Aorta (tissue), 5 donors: ENCODE data around the gene LRRC25. TPM values are rescaled to one million over a fixed set of nuclear protein-coding genes. Genes with fewer than 3 reads are reported as not detected.

Experiments used
- ATAC-seq: fragments of 200-7000 bp; cut with Tn5 transposase; one replicate; pipeline ENCODE4 v1.9.1; 2022; ENCODE audit warnings: moderate library complexity; ENCODE audit not compliant: low FRiP score
- DNase-seq, 2 donors: peaks; one replicate each; pipeline ENCODE4 v3.0.0-alpha.2; 2020
- H3K27ac ChIP-seq, 2 donors: one replicate each; pipeline ENCODE4 v1.5.1; 2013; ENCODE audit warnings: low read length in 2 of 2, mild to moderate bottlenecking in 2 of 2, moderate library complexity in 2 of 2, control low read depth in 1 of 2, inconsistent platforms in 1 of 2, low read depth in 1 of 2
- H3K27me3 ChIP-seq, 2 donors: one replicate each; pipeline ENCODE4 v1.6.1; 2013; ENCODE audit warnings: control low read depth in 1 of 2, low read length in 1 of 2, mild to moderate bottlenecking in 1 of 2, moderate library complexity in 1 of 2; ENCODE audit not compliant: insufficient read depth in 2 of 2, control insufficient read depth in 1 of 2
- H3K36me3 ChIP-seq, 2 donors: one replicate each; pipeline ENCODE4 v1.6.1; 2013; ENCODE audit warnings: control low read depth in 1 of 2, low read length in 1 of 2, mild to moderate bottlenecking in 1 of 2; ENCODE audit not compliant: insufficient read depth in 2 of 2, control insufficient read depth in 1 of 2
- H3K4me1 ChIP-seq, 2 donors: one replicate each; pipeline ENCODE4 v1.6.1; 2013; ENCODE audit warnings: low read length in 2 of 2, control low read depth in 1 of 2, mild to moderate bottlenecking in 1 of 2, moderate library complexity in 1 of 2; ENCODE audit not compliant: insufficient read depth in 2 of 2, control insufficient read depth in 1 of 2
- H3K4me3 ChIP-seq, 2 donors: one replicate each; pipeline ENCODE4 v1.5.1; 2013; ENCODE audit warnings: low read length in 2 of 2, control low read depth in 1 of 2, mild to moderate bottlenecking in 1 of 2
- H3K9me3 ChIP-seq: one replicate; pipeline ENCODE4 v1.6.1; 2013; ENCODE audit warnings: mild to moderate bottlenecking, low read length; ENCODE audit not compliant: control insufficient read depth
- WGBS, 2 donors: extraction: QIAGEN DNeasy Blood & Tissue Kit; methylation state at CpG; one replicate each; pipeline ENCODE4 v1.1.7; 2013; 5-methylcytosine and 5-hydroxymethylcytosine counted together
- intact Hi-C, 2 donors: fragments of 100-400 bp; cut with DNase I; formaldehyde crosslinking; loops; one replicate each; pipeline versions ENCODE4 v1.14.2 to v1.15.0; 2022
- polyA plus RNA-seq, 2 donors: library from polyadenylated mRNA; stranded (reverse); fragments of 200-250 nt; gene quantifications; one replicate each; pipeline ENCODE4 v1.2.3, GENCODE V29; 2013
- total RNA-seq, 2 donors: library from RNA; stranded (reverse); fragmentation: NEBNext Ultra II Directional; extraction: Animal tissue kit (Norgen Biotek cat#: 25700); gene quantifications; one replicate each; pipeline ENCODE4 v1.2.1, GENCODE V29; 2021
- donor health status: healthy with polysubstance abuse.
- donor health status: Bipolar disorder and iron deficiency.
- donor health status: DM: no; HTN: no; CAD: no.
- donor health status: DM: no; HTN: no; CAD: no.
- donor health status: DM: yes; HTN: yes; CAD: no.

LRRC25 gene
- total and polyA plus RNA-seq, 4 donors, result 2.2 to 15.6 (median 7.5) TPM

- 23 to 25% methylated on average over 52 to 67 of the region's 67 CpGs for whole genome bisulfite sequencing, 2 donors
- no peaks in the 10 kb centered on the region for H3K9me3 ChIP-seq
- peak; percentile 91 to 92 for DNase-seq
- intact Hi-C loops, result no loop called here
- H3K27me3 ChIP-seq, result no peaks in the 10 kb centered on the region
- no peaks in the 10 kb centered on the region for H3K4me1 ChIP-seq
- ATAC-seq, result peak; percentile 58
- peak overlapping the region in 1 of 2 donors; percentile 15 for H3K27ac ChIP-seq
- H3K36me3 ChIP-seq, result no peaks in the 10 kb centered on the region
- peak overlapping the region in 1 of 2 donors; percentile 50 for H3K4me3 ChIP-seq
Measured at GRCh38 chr19:18436671-18437490, 39.5 kb upstream of the LRRC25 start.

DNA sequence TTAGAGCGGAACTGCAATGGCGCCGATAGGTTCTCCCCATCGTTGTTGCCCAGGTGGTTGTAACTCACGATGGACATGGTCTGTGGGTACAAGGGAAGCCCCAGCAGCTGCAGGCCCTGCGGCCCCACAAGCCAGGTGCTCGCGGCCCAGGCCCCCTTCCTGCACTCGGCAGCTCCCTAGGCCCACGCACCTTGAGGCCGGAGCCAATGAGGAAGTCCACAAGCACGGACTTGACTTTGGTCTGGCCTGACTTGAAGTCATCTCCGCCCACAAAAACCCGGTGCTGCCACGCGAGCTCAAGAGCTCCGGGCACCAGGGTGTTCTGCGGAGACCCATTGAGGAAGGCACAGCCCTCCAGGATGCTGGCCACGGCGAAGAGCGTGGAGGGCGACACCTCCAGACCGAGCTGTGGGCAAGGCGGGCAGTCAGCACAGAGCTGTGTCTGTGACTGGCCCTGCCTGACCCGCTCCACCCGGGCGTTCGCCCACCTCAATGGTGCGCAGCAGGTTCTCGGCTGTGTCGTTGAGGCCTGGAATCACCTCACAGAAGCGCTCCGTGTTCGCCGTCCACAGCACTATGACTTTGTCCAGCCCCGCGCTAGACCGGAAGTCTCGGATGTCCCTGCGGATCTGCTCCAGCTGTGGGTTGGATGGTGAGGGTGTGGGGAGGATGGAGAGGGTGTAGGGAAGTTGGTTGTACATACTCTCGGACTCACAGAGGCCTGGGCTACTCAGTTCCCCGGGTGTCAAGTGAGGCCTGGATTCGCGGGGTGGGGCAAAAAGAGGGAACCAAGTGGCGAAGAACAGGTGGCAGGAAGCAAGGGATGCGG, 38.6 kb upstream of the LRRC25 start:
- intact Hi-C loops, result no loop called here
- no peaks in the 10 kb centered on the region for H3K4me1 ChIP-seq

GRCh38 chr19:18435178-18435841, 37.9 kb upstream of the LRRC25 start:
- Histone ChIP-seq H3K27me3 (no peaks in the 10 kb centered on the region), H3K9me3 (no peaks in the 10 kb centered on the region), H3K4me3 (no peak overlapping the region), H3K4me1 (no peaks in the 10 kb centered on the region), H3K36me3 (no peaks in the 10 kb centered on the region), H3K27ac (no peak overlapping the region)
- intact Hi-C loops, result no loop called here
- no peak for ATAC-seq
- WGBS, 2 donors, result 94% methylated on average over 49 of the region's 49 CpGs
- no peak for DNase-seq

More for the DNA sequence above, 38.6 kb upstream of the LRRC25 start:
- Histone ChIP-seq H3K36me3 (no peaks in the 10 kb centered on the region), H3K27ac (no peak overlapping the region), H3K27me3 (no peaks in the 10 kb centered on the region), H3K4me3 (no peak overlapping the region), H3K9me3 (no peaks in the 10 kb centered on the region)
- ATAC-seq (no peak), DNase-seq (no peak)
- 86 to 89% methylated on average over 46 of the region's 46 CpGs for WGBS, 2 donors

GRCh38 chr19:18434411-18435175, 37.2 kb upstream of the LRRC25 start:
- Histone ChIP-seq H3K36me3 (no peaks in the 10 kb centered on the region), H3K27ac (no peak overlapping the region), H3K9me3 (no peaks in the 10 kb centered on the region), H3K4me1 (no peaks in the 10 kb centered on the region), H3K4me3 (no peak overlapping the region), H3K27me3 (no peaks in the 10 kb centered on the region)
- 81 to 85% methylated on average over 20 to 21 of the region's 21 CpGs for WGBS, 2 donors
- ATAC-seq (no peak), DNase-seq (no peak)
- intact Hi-C loops, result no loop called here

DNA sequence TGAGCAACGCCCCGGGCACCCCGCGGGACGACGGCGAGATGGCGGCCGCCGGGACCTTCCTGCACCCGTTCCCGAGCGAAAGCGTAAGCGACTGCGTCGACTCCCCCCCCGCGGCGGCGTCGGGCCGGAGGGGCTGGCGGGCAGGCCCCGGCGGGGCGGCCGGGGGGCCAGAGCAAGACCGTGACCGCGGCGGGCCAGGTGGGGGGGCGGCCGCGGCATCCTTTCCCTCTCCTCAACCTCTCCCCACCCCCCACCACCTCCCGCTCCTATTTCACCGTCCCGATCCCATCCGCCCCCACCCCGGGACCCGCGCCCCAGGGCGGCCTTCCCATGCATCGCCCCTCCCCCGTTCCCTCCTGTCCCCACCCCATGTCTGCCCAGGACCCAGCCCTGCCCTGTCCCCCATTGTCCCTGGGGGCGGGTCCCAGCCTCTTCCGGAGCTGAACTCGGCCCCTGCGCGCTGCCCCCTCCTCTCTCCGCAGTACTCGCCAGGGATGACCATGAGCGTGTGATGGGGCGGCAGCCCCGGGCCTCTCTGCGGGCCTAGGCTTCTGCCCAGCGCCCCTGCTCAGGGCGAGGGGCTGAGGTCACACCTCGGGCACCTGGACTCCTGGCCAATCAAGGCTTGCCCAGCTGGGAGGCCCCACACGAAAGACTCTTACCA, 36.4 kb upstream of the LRRC25 start:
- WGBS, 2 donors, result 6 to 9% methylated on average over 29 to 60 of the region's 60 CpGs
- no peak overlapping the region for H3K27ac ChIP-seq
- no peaks in the 10 kb centered on the region for H3K27me3 ChIP-seq
- no peak for DNase-seq
- H3K4me1 ChIP-seq, result no peaks in the 10 kb centered on the region
- peak overlapping the region in 1 of 2 donors; percentile 11 for H3K4me3 ChIP-seq
- intact Hi-C loops, result no loop called here
- no peak for ATAC-seq
- no peaks in the 10 kb centered on the region for H3K9me3 ChIP-seq
- no peaks in the 10 kb centered on the region for H3K36me3 ChIP-seq

DNA sequence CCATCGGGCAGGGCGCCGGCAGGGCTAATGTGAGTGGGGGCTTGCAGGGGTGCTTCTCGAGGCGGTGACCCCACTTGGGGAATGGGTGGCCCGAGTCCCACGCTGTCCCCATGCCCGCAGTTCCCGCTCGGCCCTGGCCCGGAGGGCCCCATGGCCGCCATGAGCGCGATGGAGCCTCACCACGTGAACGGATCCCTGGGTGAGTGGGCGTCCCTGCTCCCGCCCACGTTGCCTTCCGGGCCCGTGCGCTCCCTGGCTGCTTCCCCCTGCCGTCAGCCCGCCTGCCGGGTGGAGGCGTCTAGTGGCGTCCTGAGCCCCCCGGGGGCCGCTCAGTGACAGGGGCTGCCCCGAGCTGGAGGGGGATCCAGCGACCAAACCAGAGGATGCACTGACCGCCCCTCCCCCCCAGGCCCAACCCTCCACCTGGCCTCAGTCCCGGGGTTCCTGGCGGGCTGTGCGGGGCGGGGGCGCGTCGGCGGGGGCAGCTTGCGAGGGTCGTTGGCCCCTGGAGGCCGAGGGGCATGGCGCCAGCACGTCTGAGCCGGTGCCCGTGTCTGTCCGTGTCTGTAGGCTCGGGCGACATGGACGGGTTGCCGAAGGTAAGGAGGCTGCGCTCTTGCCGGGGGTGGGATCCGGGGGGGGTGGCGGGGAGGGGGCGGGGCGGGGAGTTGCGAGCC, 35.7 kb upstream of the LRRC25 start:
- no peaks in the 10 kb centered on the region for H3K36me3 ChIP-seq
- H3K27ac ChIP-seq, result no peak overlapping the region
- no peaks in the 10 kb centered on the region for H3K27me3 ChIP-seq
- DNase-seq, result no peak
- H3K4me1 ChIP-seq, result no peaks in the 10 kb centered on the region
- no peaks in the 10 kb centered on the region for H3K9me3 ChIP-seq
- WGBS, 2 donors, result 16 to 24% methylated on average over 39 to 59 of the region's 59 CpGs
- intact Hi-C loops, result no loop called here
- ATAC-seq, result no peak
- peak overlapping the region in 1 of 2 donors; percentile 11 for H3K4me3 ChIP-seq

DNA sequence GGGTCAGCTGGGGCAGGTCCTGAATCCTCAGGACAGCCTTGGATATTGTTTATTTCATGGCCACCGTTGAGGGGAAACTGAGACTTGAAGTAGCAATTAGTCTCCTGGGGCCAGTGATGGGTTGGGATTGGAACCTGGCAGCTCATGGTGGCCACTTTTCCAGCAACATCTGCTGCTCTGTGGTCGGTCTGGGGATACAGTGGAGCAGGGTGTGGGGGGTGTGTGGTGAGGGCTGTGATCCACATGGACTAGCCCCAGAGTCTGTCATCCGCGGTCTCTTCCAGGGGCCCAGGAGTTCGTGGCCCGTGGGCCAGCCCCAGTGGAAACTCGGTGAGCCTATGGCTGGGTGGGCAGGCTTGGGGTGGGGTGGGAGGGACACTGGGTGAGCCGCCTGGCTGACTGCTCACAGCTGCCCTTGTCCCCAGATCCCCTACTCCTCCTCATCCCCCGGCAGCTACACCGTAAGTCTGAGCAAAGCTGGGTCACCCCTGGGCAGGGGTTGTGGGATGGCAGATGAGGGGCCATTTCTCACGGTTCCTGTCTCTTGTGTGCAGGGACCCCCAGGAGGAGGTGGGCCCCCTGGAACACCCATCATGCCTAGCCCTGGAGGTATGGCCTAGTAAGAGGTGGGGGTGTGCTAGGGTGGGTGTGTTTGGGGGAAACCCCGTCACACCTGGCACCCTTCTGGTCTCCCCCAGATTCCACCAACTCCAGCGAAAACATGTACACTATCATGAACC, 35.0 kb upstream of the LRRC25 start:
- ATAC-seq, result no peak
- no peaks in the 10 kb centered on the region for H3K27me3 ChIP-seq
- H3K4me1 ChIP-seq, result no peaks in the 10 kb centered on the region
- H3K9me3 ChIP-seq, result no peaks in the 10 kb centered on the region
- no peaks in the 10 kb centered on the region for H3K36me3 ChIP-seq
- no peak for DNase-seq
- no peak overlapping the region for H3K27ac ChIP-seq
- intact Hi-C loops, result no loop called here
- no peak overlapping the region for H3K4me3 ChIP-seq
- 81 to 85% methylated on average over 13 of the region's 13 CpGs for WGBS, 2 donors
